ENCODE results near the gene FCRL3. TPM values are rescaled to one million over a fixed set of nuclear protein-coding genes. Genes with fewer than 3 reads are reported as not detected.

Gene FCRL3
- total and polyA plus RNA-seq, 2 of the 13 experiments (the other 11 are each of a cell fraction or from before 2014, with no cell fraction given): not detected

GRCh38 chr1:157711802-157712201 is 11.2 kb upstream of the FCRL3 start (continued):
- TF ChIP-seq ZNF18 (CRISPR knock-in tag; IDR thresholded peaks at IDR 0.05; ENCODE audit: insufficient replicate concordance) (no peak), HOMEZ (CRISPR knock-in tag; IDR thresholded peaks at IDR 0.05; ENCODE audit: low read depth) (no peak), AKAP8 (CRISPR knock-in tag; IDR thresholded peaks at IDR 0.05) (no peak)

- no TSS peak for BruUV-seq (replicated peaks)
- in situ Hi-C loops (cut with HindIII; ENCODE audit: extremely low pct_ligation_motif_present, low pct_unique_long_range_greater_than_20kb): no loop called here
- Histone ChIP-seq H3K4me1 (ENCODE audit: insufficient read depth, low read length) (no peaks in the 10 kb centered on the region), H3K9ac (ENCODE audit: insufficient read depth, low read depth, low read length) (no peak overlapping the region), H3K9me3 (ENCODE audit: low read length) (no peaks in the 10 kb centered on the region), H3K4me2 (ENCODE audit: low read depth, low read length) (no peak overlapping the region), H3K36me3 (replicated peaks in 1 of 2; ENCODE audit: control insufficient read depth in 1 of 2, insufficient read depth in 2 of 2, low read length in 2 of 2) (no peaks in the 10 kb centered on the region), H3K27ac (ENCODE audit: extremely low read length, insufficient read depth, low read length) (no peak overlapping the region), H4K20me1 (ENCODE audit: insufficient read depth, low read length) (no peaks in the 10 kb centered on the region), H3K4me3 (replicated peaks in 1 of 3; ENCODE audit: insufficient read depth in 1 of 3, low read depth in 2 of 3, low read length in 3 of 3) (no peak overlapping the region), H3K27me3 (ENCODE audit: control insufficient read depth in 1 of 2, insufficient read depth in 2 of 2, low read length in 2 of 2) (no peaks in the 10 kb centered on the region), H3K79me2 (ENCODE audit: insufficient read depth, low read length) (no peaks in the 10 kb centered on the region), H2AFZ (ENCODE audit: low read length) (no peak overlapping the region)
- ATAC-seq (no peak), FAIRE-seq (no peak), DNase-seq (ENCODE audit: low spot score) (no peak)
- ChIA-PET CTCF (ENCODE audit: low intra/inter-chr PET ratio, low total read pairs) (no interaction called here), POLR2A (no interaction called here)
- intact Hi-C loops (cut with micrococcal nuclease; ENCODE audit: unreplicated experiment): no loop called here
- TF ChIP-seq SNAPC2 (CRISPR knock-in tag; IDR thresholded peaks at IDR 0.05) (no peak), NAIF1 (CRISPR knock-in tag; IDR thresholded peaks at IDR 0.05; ENCODE audit: borderline replicate concordance) (no peak), ZNF275 (CRISPR knock-in tag; IDR thresholded peaks at IDR 0.05; ENCODE audit: borderline replicate concordance) (no peak), ZNF761 (CRISPR knock-in tag; conservative IDR thresholded peaks at IDR 0.05) (no peak), ZNF18 (CRISPR knock-in tag; IDR thresholded peaks at IDR 0.05; ENCODE audit: insufficient replicate concordance) (no peak), ZNF460 (CRISPR knock-in tag; IDR thresholded peaks at IDR 0.05; ENCODE audit: borderline replicate concordance) (no peak), ISX (CRISPR knock-in tag; conservative IDR thresholded peaks at IDR 0.05) (no peak), ZNF546 (CRISPR knock-in tag; conservative IDR thresholded peaks at IDR 0.05) (no peak), ZNF780A (CRISPR knock-in tag; IDR thresholded peaks at IDR 0.05) (no peak), ZNF362 (CRISPR knock-in tag; IDR thresholded peaks at IDR 0.05; ENCODE audit: borderline replicate concordance) (no peak), SKIL (CRISPR knock-in tag; IDR thresholded peaks at IDR 0.05; ENCODE audit: borderline replicate concordance) (no peak)
Observed at GRCh38 chr1:157704878-157705277, 4.3 kb upstream of the FCRL3 start.

Measured in HepG2 (cell line).